GM23338 (cell line): ENCODE data around the gene TMEM98.

Source experiments
- CREB1 ChIP-seq: fragments of 250-450 bp; sonication (Bioruptor Pico); IDR thresholded peaks from 2 replicates; pipeline ENCODE4 v1.5.0; 2020; ENCODE audit warnings: low read depth, mild to moderate bottlenecking, moderate library complexity
- CTCF ChIP-seq, 2 experiments: fragments of 200-600 bp in 1 of 2; sonication (generic) in 1 of 2; conservative IDR thresholded peaks; 2 replicates each; pipeline versions ENCODE4 v1.5.1 to v1.6.1; 2016 to 2017; ENCODE audit warnings: antibody characterized with exemption in 2 of 2, low read depth in 2 of 2, mild to moderate bottlenecking in 2 of 2, moderate library complexity in 1 of 2
- EZH2 ChIP-seq: fragments of 200-600 bp; sonication (generic); IDR thresholded peaks from one replicate; pipeline ENCODE4 v1.8.0; 2017; ENCODE audit warnings: antibody characterized with exemption, mild to moderate bottlenecking, low read depth; ENCODE audit not compliant: unreplicated experiment
- POLR2AphosphoS5 ChIP-seq: IDR thresholded peaks from 2 replicates; pipeline ENCODE4 v1.6.1; 2016; ENCODE audit warnings: antibody characterized with exemption, low read depth

- TF ChIP-seq CTCF (conservative IDR thresholded peaks at IDR 0.05; ENCODE audit: low read depth in 2 of 2), result no peak
- no peak for TF ChIP-seq CREB1 (CRISPR knock-in tag)
- TF ChIP-seq EZH2, result no peak
- no peak for TF ChIP-seq POLR2AphosphoS5
Observed at GRCh38 chr17:32894245-32894644, 33.7 kb upstream of the TMEM98 start.
